ENCODE results near the gene PRODH.
"Not testable (repeated sequence)": the region's sequence is repeated elsewhere in the genome, so short reads cannot be mapped to it uniquely, and the experiment has no call there.

Gene PRODH

GRCh38 chr22:18935889-18936529 is at the start of gene PRODH:
Gene PRODH (minus strand): TSS chr22:18936293. CDS start chr22:18936287, 6 bp downstream.
- DNase-seq (ENCODE audit: low read depth), result no peak

- no peak for DNase-seq (ENCODE audit: low read depth)
These were observed 49.7 kb upstream of the PRODH start for GRCh38 chr22:18985780-18986179.

- no peak for DNase-seq (ENCODE audit: low read depth)
These were observed 48.5 kb upstream of the PRODH start for GRCh38 chr22:18984564-18984963.

- no peak for DNase-seq (ENCODE audit: low read depth)
These were observed 47.1 kb upstream of the PRODH start for GRCh38 chr22:18983120-18983651.

GRCh38 chr22:18980829-18981228 is 44.7 kb upstream of the PRODH start:
- DNase-seq (ENCODE audit: low read depth), result no peak

GRCh38 chr22:18979957-18980356 is 43.9 kb upstream of the PRODH start:
- no peak for DNase-seq (ENCODE audit: low read depth)

GRCh38 chr22:18978506-18978905 is 42.4 kb upstream of the PRODH start:
- DNase-seq (ENCODE audit: low read depth), result no peak

GRCh38 chr22:18977824-18978425 is 41.8 kb upstream of the PRODH start:
- DNase-seq (ENCODE audit: low read depth), result no peak

- DNase-seq (ENCODE audit: low read depth), result no peak
These were observed 40.2 kb upstream of the PRODH start for GRCh38 chr22:18976197-18976751.

- DNase-seq (ENCODE audit: low read depth), result no peak
These were observed 39.5 kb upstream of the PRODH start for GRCh38 chr22:18975434-18976196.

GRCh38 chr22:18974477-18975180 is 38.5 kb upstream of the PRODH start:
- DNase-seq (ENCODE audit: low read depth), result no peak

- no peak for DNase-seq (ENCODE audit: low read depth)
These were observed 37.4 kb upstream of the PRODH start for GRCh38 chr22:18973264-18974031.

GRCh38 chr22:18972591-18972990 is 36.5 kb upstream of the PRODH start:
- not testable (repeated sequence) for DNase-seq (ENCODE audit: low read depth)

GRCh38 chr22:18972029-18972428 is 35.9 kb upstream of the PRODH start:
- DNase-seq (ENCODE audit: low read depth), result not testable (repeated sequence)

GRCh38 chr22:18971321-18971751 is 35.2 kb upstream of the PRODH start:
- DNase-seq (ENCODE audit: low read depth), result no peak

GRCh38 chr22:18970948-18971315 is 34.8 kb upstream of the PRODH start:
- no peak for DNase-seq (ENCODE audit: low read depth)

- no peak for DNase-seq (ENCODE audit: low read depth)
These were observed 34.3 kb upstream of the PRODH start for GRCh38 chr22:18970176-18970947.

- DNase-seq (ENCODE audit: low read depth), result not testable (repeated sequence)
These were observed 33.3 kb upstream of the PRODH start for GRCh38 chr22:18969158-18969942.

- no peak for DNase-seq (ENCODE audit: low read depth)
These were observed 32.1 kb upstream of the PRODH start for GRCh38 chr22:18968011-18968749.

Measured in stimulated activated CD8-positive, alpha-beta memory T cell treated with anti-CD3 and anti-CD28 coated beads, Interleukin-12 subunit alpha, Interleukin-12 subunit beta, amount 100 ng/mL, for 1 hour (primary cell).